ENCODE measurements around the gene ARHGEF28. TPM values are rescaled to one million over a fixed set of nuclear protein-coding genes. Genes with fewer than 3 reads are reported as not detected.

Gene ARHGEF28
- total and polyA plus RNA-seq, 9 of the 15 experiments (the other 6 are each of a cell fraction or from before 2014, with no cell fraction given) = 0.27 TPM; not detected in 8

- no peak for TF ChIP-seq ATF4 (CRISPR knock-in tag; IDR thresholded peaks at IDR 0.05)
- no peak for TF ChIP-seq ZNF584 (CRISPR knock-in tag; IDR thresholded peaks at IDR 0.05; ENCODE audit: low read depth)
These were observed 270.1 kb downstream of the ARHGEF28 start (continued) for GRCh38 chr5:73896097-73896496.

GRCh38 chr5:73896668-73897067 is 270.7 kb downstream of the ARHGEF28 start:
- no peak overlapping the region for H3K4me3 ChIP-seq

More at GRCh38 chr5:73896668-73897067, 270.7 kb downstream of the ARHGEF28 start:
- TF ChIP-seq ELF2 (CRISPR knock-in tag; IDR thresholded peaks at IDR 0.05) (no peak), ZNF318 (IDR thresholded peaks at IDR 0.05; ENCODE audit: borderline replicate concordance in 1 of 2, low read depth in 1 of 2) (no peak), ZNF766 (CRISPR knock-in tag; conservative IDR thresholded peaks at IDR 0.05) (no peak), SUPT5H (IDR thresholded peaks at IDR 0.05) (no peak), ZBTB5 (IDR thresholded peaks at IDR 0.05) (no peak), STAT5A (IDR thresholded peaks at IDR 0.05; ENCODE audit: borderline replicate concordance, low read length) (no peak), BRD9 (IDR thresholded peaks at IDR 0.05; ENCODE audit: low read depth, partially characterized antibody) (no peak)
- Histone ChIP-seq H2AFZ (ENCODE audit: low read depth, low read length) (no peak overlapping the region), H3K4me1 (replicated peaks in 1 of 2; ENCODE audit: control insufficient read depth in 2 of 2, insufficient read depth in 2 of 2, low read length in 2 of 2) (no peaks in the 10 kb centered on the region), H3K9ac (ENCODE audit: insufficient read depth in 1 of 2, low read depth in 2 of 2, low read length in 2 of 2) (no peak overlapping the region), H3K27ac (ENCODE audit: extremely low read depth, low read depth, low read length) (no peak overlapping the region), H3K79me2 (ENCODE audit: control insufficient read depth, insufficient read depth, low read length) (no peaks in the 10 kb centered on the region), H3K4me2 (ENCODE audit: insufficient read depth, low read length) (no peak overlapping the region), H3K36me3 (ENCODE audit: control insufficient read depth, insufficient read depth, low read length) (no peaks in the 10 kb centered on the region), H4K20me1 (replicated peaks; ENCODE audit: control insufficient read depth, insufficient read depth, low read length) (no peaks in the 10 kb centered on the region), H3K9me1 (ENCODE audit: control insufficient read depth, insufficient read depth, low read length) (no peaks in the 10 kb centered on the region), H3K9me3 (replicated peaks; ENCODE audit: control insufficient read depth, insufficient read depth, low read depth, low read length) (no peaks in the 10 kb centered on the region; the same call in 1 of the 2 replicates), H3K27me3 (ENCODE audit: control insufficient read depth in 2 of 2, insufficient read depth in 2 of 2, low read length in 2 of 2) (peaks cover 9 to 19% of the 10 kb centered on the region in 2 experiments; a peak in 4 of 5 replicates)
- WGBS (ENCODE audit: insufficient coverage, low coverage, missing lambda C conversion rate) = 3% methylated on average over 12 of the region's 12 CpGs
- in situ Hi-C loops (cut with MboI) = no loop called here
- POLR2A ChIA-PET = no interaction called here
- FAIRE-seq (no peak), DNase-seq (ENCODE audit: extremely low read depth in 1 of 4, low spot score in 3 of 4) (no peak), ATAC-seq (no peak)
- intact Hi-C loops (cut with micrococcal nuclease) = no loop called here
- BruUV-seq (replicated peaks) = no TSS peak
- CTCF ChIA-PET (ENCODE audit: low intra/inter-chr PET ratio) = no interaction called here
